ENCODE results near the gene LPIN1.
A peak's percentile ranks its signal among the peaks of the same experiment; 100 is the strongest.

The LPIN1 gene

DNA sequence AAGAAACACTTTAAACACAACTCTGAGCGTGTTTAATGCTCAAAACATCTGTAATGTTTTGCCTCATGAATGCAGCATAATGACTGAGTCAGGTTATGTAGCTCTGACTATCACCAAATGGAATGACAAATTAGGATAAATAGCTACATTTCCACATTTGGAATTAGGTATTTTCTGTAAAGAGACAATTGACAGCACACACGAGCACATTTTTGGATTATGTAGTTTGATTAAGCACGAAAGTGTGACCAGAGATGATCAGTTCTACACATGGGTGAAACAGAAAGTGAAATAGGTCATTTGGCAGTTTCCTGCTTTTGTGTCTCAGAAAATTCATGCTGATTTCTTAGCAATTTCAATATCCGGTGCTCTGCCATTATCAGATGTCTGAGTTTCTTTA, 29.0 kb downstream of the LPIN1 start:
- no peak for TF ChIP-seq ZFX (IDR thresholded peaks at IDR 0.05)
- no peak for TF ChIP-seq CTCF (conservative IDR thresholded peaks at IDR 0.05)
- H3K27ac ChIP-seq = no peak overlapping the region

GRCh38 chr2:11777066-11777782, 30.8 kb downstream of the LPIN1 start:
- TF ChIP-seq ZFX (IDR thresholded peaks at IDR 0.05) (no peak), CTCF (conservative IDR thresholded peaks at IDR 0.05) (no peak)
- H3K27ac ChIP-seq = peak overlapping the region; percentile 4; the same call in 1 of the 2 replicates

DNA sequence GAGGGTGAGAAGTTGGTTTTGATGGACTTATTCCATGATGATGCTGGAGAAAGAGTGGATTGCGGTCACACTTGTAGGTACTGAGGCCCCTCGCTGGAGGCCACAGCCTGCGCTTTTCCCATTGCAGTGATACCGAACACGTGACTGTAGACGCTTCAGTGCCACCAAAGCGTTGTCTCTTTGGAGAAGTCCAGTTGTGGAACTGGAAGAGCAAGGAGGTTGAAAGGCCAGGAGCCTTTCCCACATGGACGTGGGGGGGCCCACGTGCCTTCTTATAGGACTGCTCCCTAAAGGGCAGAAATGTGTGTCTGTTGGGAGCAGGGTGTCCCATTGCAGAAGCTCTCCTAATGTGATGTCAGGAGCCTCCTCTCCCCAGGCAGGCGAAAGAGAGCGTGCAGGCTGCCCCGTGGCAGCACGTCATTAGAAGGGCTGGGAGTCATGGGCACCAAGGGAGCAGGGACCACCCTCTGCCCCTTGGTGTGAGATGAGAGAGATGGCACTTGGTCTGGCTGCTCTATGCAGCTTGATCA, 31.5 kb downstream of the LPIN1 start:
- TF ChIP-seq ZFX (IDR thresholded peaks at IDR 0.05) (no peak), CTCF (conservative IDR thresholded peaks at IDR 0.05) (no peak)
- no peak overlapping the region for H3K27ac ChIP-seq

GRCh38 chr2:11778416-11778815, 32.0 kb downstream of the LPIN1 start:
- TF ChIP-seq ZFX (IDR thresholded peaks at IDR 0.05) (no peak), CTCF (conservative IDR thresholded peaks at IDR 0.05) (no peak)
- H3K27ac ChIP-seq = no peak overlapping the region

DNA sequence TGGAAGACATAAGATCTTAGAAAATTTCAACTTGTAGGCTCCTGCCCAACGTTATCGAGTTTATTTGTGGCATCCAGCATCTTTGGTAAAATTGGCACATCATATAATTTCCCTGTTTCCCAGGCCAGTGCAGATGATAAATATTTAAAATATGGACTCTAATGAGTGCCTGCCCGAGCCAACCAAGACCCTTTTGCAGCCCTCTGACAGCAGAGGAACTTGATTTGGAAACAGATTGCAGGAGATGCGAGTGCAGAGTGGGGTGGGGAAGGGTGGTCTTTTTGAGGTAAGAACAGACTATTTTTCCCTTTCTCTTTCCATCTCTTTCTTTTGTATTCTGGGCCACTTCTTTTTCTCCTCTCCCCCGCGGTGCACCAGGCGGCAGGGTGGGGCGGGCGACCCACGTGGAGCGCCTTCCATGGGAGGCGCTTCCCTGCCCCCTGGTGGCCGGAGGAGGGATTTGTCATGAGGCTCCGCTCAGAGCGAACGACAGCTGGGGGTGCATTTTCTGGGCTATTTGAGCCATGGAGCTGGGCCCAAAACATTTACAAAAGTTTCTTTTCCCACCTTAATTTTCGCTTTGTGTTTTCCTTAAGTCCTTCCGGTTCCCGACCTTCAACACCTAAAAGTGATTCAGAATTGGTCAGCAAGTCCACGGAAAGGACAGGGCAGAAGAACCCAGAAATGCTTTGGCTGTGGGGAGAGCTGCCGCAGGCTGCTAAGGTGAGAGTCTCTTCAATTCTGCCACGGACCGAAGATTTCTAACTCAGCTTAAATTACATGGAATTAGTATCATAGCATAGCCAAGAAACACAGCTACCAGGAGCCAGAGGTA, 32.7 kb downstream of the LPIN1 start:
- TF ChIP-seq CTCF (conservative IDR thresholded peaks at IDR 0.05) (peak; percentile 93), ZFX (IDR thresholded peaks at IDR 0.05) (no peak)
- H3K27ac ChIP-seq = no peak overlapping the region

DNA sequence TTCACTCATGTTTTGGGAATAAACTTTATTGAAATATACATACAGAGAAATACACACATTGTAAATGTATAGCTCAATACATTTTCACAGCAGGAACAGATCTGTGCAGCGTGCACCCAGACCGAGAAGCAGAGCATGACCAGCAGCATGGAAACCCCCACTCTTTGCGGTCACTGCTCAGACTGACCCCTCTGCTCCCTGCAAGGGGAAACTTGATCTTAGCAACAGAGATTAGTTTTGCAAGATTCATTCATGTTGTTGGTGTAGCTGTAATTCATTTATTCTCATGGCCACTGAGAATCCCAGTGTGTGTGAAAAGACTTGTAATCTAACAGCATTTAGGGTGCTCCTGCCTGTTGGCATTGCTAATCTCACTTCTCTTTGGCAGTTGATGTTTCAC, 35.2 kb downstream of the LPIN1 start:
- H3K27ac ChIP-seq = no peak overlapping the region
- TF ChIP-seq CTCF (conservative IDR thresholded peaks at IDR 0.05) (no peak), ZFX (IDR thresholded peaks at IDR 0.05) (no peak)

- no peak overlapping the region for H3K27ac ChIP-seq
- TF ChIP-seq ZFX (IDR thresholded peaks at IDR 0.05) (no peak), CTCF (conservative IDR thresholded peaks at IDR 0.05) (no peak)
These were observed 37.8 kb downstream of the LPIN1 start for GRCh38 chr2:11784280-11784679.
